ENCODE measurements around the gene MCF2L2. TPM values are rescaled to one million over a fixed set of nuclear protein-coding genes. Genes with fewer than 3 reads are reported as not detected.

The MCF2L2 gene
- total and polyA plus RNA-seq, 2 donors (not counting 1 experiment from before 2014, with no cell fraction given) = 0.03 to 1.6 TPM

GRCh38 chr3:183254487-183255347 lies 173.7 kb downstream of the MCF2L2 start:
- Histone ChIP-seq H3K4me1 (ENCODE audit: control insufficient read depth in 2 of 2, insufficient read depth in 2 of 2, low read length in 2 of 2) (peaks cover 17 to 23% of the 10 kb centered on the region in 2 donors), H3K4me3 (ENCODE audit: control extremely low read depth in 1 of 5, extremely low read depth in 1 of 5, insufficient read depth in 1 of 5, low read depth in 2 of 5, low read length in 4 of 5) (peak overlapping the region in 4 of 5 experiments; percentile 44 to 64 (median 53)), H3K27me3 (replicated peaks in 1 of 4; ENCODE audit: control extremely low read depth in 1 of 4, control insufficient read depth in 3 of 4, insufficient read depth in 4 of 4, low read length in 3 of 4) (peaks cover 0 to 48% (median 42%) of the 10 kb centered on the region in 4 experiments), H3K9ac (ENCODE audit: low read length) (peak overlapping the region; percentile 74), H4K20me1 (ENCODE audit: control insufficient read depth, insufficient read depth, low read length, poor library complexity, severe bottlenecking) (no peaks in the 10 kb centered on the region), H3K27ac (ENCODE audit: low read length in 2 of 2) (no peak overlapping the region), H3K9me3 (ENCODE audit: control extremely low read depth in 1 of 3, control insufficient read depth in 2 of 3, insufficient read depth in 1 of 3, low read length in 2 of 3) (peaks cover 0 to 3% (median 0%) of the 10 kb centered on the region in 3 donors), H3K79me2 (ENCODE audit: control insufficient read depth, insufficient read depth, low read length) (no peaks in the 10 kb centered on the region), H3K36me3 (replicated peaks in 1 of 2; ENCODE audit: control extremely low read depth in 1 of 2, control insufficient read depth in 1 of 2, extremely low read depth in 1 of 2, insufficient read depth in 2 of 2, low read length in 1 of 2) (no peaks in the 10 kb centered on the region), H2AFZ (ENCODE audit: insufficient read depth, low read depth, low read length, poor library complexity, severe bottlenecking) (peak overlapping the region; percentile 65), H3K4me2 (replicated peaks; ENCODE audit: low read depth, low read length, poor library complexity, severe bottlenecking) (peak overlapping the region; percentile 97)
- Mint-ChIP-seq H3K4me1 (peaks cover 18% of the 10 kb centered on the region), H3K4me3 (peak overlapping the region; percentile 69), H3K27me3 (peaks cover 43% of the 10 kb centered on the region), H3K27ac (no peak overlapping the region), H3K9me3 (ENCODE audit: insufficient read depth) (no peaks in the 10 kb centered on the region)
- no peak for TF ChIP-seq CTCF (IDR thresholded peaks at IDR 0.05)
- peak; percentile 78 for TF ChIP-seq EZH2 (IDR thresholded peaks at IDR 0.05; ENCODE audit: borderline replicate concordance, insufficient read depth, low read depth, low read length, poor library complexity, severe bottlenecking)
- POLR2A ChIA-PET = interaction anchor here (0.7 kb wide), 1 partner anchor 30 kb away, joined by 5 read pairs; no protein-coding TSS in a partner anchor
- 8% methylated on average over 42 of the region's 49 CpGs for WGBS (ENCODE audit: insufficient coverage)
- CTCF ChIA-PET = interaction anchor here (1.3 kb wide), 1 partner anchor 128 kb away, joined by 6 read pairs; no protein-coding TSS in a partner anchor
- intact Hi-C loops (cut with micrococcal nuclease) = loop anchor here (2.0 to 10.0 kb wide), 2 partner anchors 128 to 130 kb away; no protein-coding TSS in a partner anchor
- no peak for ATAC-seq (ENCODE audit: low read depth)
- peak; percentile 51 for DNase-seq

Measured in B cell (primary cell).